ENCODE data around the gene CHKB.

Gene CHKB

GRCh38 chr22:50600538-50600937, 17.9 kb upstream of the CHKB start, which contains the start of gene MAPK8IP2:
Gene MAPK8IP2, plus strand, starts transcription at chr22:50600793. Its CDS starts 26 bp downstream, at chr22:50600819.
- peak within 1 kb of the TSS; percentile 17 for H3K4me3 ChIP-seq (ENCODE audit: low read depth, low read length)

DNA sequence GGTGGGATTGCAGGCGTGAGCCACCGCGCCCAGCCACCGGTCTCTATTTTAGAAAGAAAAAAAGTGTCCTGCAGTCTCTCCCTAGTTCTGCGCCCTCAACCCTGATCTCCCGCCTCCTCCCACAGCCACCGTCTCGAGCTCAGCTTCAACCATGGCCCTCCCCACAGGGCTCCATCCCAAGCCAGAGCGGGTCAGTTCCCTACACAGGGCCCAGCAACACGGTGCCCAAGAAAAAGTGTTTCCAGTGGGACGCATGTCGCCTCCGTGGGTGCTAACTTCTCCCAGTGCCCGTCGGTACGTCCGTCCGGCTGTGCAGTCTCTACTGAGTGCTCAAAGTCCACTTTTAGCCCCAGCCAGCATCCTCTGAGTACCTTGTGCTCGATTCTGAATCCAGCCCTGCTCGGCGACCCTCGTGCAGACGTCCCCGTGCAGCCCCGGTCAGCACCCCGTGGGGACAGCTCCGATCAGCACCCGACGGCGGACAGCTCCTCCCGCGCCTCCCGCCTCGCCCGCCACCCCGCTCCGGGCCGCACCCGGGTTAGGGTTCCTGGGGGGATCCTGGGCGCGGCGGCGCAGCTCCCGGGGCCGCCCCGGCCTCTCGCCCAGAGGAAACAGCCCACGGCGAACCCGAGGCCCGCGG, 17.3 kb upstream of the CHKB start:
- H3K4me3 ChIP-seq (ENCODE audit: low read depth, low read length) = no peak overlapping the region

DNA sequence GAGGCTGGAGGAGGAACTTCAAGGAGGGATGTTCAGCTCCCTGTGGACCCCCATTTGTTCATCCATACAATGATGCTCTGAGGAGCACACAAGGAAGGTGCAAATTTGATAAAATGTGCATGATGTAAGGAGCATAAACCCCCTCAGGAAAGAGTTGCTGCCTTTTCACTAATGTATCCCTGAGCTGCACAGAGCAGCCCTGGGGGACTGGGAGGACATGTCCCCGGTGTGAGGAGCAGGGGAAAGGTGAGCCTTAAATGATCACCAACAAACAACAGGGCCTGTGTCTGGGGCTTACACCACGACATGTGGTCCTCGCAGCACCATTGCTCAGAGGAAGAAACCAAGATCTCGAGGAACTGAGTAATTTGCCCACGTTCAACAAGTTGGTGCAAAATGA, 14.4 kb upstream of the CHKB start:
- no peak overlapping the region for H3K4me3 ChIP-seq (ENCODE audit: low read depth, low read length)

GRCh38 chr22:50595189-50595588, 12.5 kb upstream of the CHKB start:
- no peak overlapping the region for H3K4me3 ChIP-seq (ENCODE audit: low read depth, low read length)

DNA sequence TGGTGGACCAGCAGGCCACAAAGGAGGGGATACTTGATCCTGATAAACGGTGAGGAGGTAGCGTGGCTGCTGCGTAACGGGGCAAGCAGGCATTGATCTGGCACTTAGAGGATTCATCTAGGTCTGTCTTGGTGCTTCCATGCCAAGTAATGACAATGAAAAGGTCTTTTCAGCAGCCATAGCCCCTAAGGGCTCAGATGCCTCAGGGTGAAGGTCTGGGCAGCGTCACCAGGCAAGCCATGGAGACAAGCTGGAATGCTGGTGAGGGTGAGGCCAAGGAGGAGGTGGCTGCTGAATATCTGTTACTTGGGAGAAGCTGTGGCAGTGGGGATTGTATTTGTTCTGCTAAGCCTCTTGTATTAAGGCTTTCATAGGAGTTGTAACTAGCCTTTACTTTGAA, 4.8 kb upstream of the CHKB start:
- H3K4me3 ChIP-seq (ENCODE audit: low read depth, low read length) = no peak overlapping the region

DNA sequence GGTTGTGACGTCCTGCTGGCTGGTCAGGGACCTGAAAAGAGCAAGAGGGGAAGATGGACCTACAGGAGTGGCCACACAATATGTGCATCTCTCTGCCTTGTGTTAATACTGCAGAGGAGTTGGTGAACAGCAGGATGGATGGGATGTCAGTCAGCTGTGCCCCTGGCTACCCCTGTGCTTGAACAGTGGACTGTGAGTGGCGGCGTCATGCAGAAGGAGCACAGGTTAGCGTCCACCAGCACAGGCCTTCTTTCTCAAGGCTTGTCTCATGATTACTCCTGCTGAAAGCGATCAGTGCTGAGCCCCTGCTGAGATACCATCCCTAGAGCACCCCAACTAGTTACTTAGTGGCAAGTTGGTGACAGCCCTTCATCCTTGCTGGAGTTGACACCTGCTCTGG, 3.8 kb upstream of the CHKB start:
- H3K4me3 ChIP-seq (ENCODE audit: low read depth, low read length) = no peak overlapping the region

- H3K4me3 ChIP-seq (ENCODE audit: low read depth, low read length) = no peak overlapping the region
Observed at GRCh38 chr22:50585781-50586180, 3.1 kb upstream of the CHKB start.

GRCh38 chr22:50585238-50585637, 2.6 kb upstream of the CHKB start:
- H3K4me3 ChIP-seq (ENCODE audit: low read depth, low read length) = no peak overlapping the region

GRCh38 chr22:50584106-50585096, 1.8 kb upstream of the CHKB start:
- H3K4me3 ChIP-seq (ENCODE audit: low read depth, low read length) = no peak overlapping the region

GRCh38 chr22:50583294-50583861, 729 bp upstream of the CHKB start:
- H3K4me3 ChIP-seq (ENCODE audit: low read depth, low read length) = peak overlapping the region; percentile 47

DNA sequence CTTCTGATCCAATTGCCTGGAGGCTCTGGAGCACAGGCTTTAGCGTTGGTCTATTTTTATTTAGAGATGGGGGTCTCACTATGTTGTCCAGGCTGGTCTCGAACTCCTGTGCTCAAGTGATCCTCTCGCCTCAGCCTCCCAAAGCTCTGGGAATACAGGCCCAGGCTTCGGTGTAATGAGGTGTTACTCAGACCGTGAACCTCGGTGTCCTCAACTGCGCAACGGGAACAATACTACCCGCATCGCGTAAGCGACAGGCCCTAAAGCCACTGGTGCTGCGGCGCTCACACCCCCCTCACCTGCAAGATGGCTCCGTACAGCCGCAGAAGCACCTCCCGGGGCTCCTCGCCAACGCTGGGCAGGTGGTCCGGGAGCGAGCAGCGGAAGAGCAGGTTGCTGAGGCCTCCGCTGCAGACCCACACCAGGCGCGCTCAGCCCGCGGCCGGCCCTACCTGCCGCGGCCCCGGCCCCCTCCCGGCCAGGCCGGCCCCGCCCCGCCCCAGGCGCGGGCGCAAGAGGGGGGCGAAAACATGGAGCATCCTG, 628 bp downstream of the CHKB start:
- peak overlapping the region; percentile 81 for H3K4me3 ChIP-seq (ENCODE audit: low read depth, low read length)

GRCh38 chr22:50581031-50581949, 1.4 kb downstream of the CHKB start:
- peak overlapping the region; percentile 81 for H3K4me3 ChIP-seq (ENCODE audit: low read depth, low read length)

DNA sequence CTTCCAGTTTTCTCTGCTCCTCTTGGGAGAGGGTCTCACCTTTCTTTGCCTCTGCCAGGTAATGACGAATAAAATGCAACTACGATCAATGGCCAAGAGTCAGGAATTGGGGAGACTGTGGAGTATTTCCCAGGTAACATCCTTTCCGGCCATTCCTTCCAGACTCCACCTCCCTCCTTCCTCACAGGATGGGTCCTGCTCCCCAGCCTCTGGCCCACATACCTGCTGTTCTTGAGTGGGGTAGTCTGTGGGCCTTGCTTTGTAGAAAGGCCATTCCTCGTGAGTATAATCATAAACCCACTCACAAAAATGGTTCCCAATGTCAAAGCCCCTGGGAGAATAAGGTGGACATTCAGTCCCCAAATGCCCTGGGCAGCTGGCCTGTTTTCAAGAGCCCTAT, 2.9 kb downstream of the CHKB start:
- no peak overlapping the region for H3K4me3 ChIP-seq (ENCODE audit: low read depth, low read length)

DNA sequence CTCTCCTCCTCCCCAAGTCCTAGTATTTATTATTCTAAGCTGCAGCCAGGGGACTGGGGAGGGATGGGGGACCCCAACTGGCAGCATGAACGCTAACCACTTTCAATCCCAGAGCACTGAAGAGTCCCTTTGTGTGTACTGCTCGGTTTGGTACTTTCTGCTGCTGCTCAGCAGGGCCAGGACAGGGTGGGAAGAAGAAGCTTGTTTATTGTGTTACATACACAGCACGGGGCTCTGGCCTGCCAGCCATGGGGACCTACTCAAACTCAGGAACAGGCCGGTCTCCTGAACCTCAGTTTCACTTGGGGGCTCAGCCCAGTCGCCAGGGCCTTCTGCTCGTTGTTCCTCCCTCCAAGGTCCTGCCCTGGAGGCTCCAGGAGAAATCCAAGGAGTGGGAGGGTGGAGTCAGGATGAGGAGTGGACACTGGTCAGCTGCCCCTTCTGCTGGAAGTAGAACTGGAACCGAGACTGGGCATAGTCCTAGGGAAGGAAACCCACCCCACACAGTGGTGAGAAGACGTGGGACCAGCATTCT, 3.8 kb downstream of the CHKB start:
- H3K4me3 ChIP-seq (ENCODE audit: low read depth, low read length) = no peak overlapping the region

- no peak within 1 kb of the TSS for H3K4me3 ChIP-seq (ENCODE audit: low read depth, low read length)
Observed at GRCh38 chr22:50577987-50578775, 4.5 kb downstream of the CHKB start, which contains the start of gene CPT1B. Gene CPT1B, minus strand, starts transcription at chr22:50578427. Its CDS starts 512 bp downstream, at chr22:50577915.

DNA sequence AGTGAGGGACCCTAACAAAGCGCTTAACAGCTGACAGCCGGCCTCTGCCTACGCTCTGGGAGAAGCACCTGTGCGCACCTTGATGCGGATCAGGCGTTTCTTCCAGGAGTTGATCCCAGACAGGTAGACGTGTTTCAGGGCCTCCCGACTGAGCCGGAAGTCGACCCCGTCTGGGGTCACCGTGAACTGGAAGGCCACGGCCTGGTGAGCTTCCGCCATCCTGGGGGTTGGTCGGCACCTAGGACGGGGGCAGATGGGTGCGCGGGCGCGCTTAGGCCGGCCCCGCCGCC, 5.0 kb downstream of the CHKB start:
- H3K4me3 ChIP-seq (ENCODE audit: low read depth, low read length) = no peak overlapping the region

- H3K4me3 ChIP-seq (ENCODE audit: low read depth, low read length) = no peak overlapping the region
Observed at GRCh38 chr22:50576806-50577696, 5.6 kb downstream of the CHKB start.

DNA sequence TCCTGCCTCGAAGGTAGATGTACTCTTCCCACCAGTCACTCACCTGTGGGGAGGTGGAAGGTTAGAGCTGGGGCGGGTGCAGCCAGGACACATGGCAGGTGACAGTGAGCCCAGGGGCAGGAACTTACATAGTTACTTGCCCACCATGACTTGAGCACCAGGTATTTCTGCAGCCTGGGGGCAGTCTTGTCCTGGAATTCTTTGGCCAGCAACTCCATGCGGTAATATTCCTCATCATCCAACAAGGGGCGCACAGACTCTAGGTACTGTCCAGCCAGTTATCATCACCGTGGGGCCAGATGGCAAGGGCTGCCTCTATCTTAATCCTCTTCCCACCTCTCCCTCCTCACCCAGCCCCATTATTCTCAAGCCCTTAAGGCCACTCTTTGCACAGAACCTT, 6.6 kb downstream of the CHKB start:
- H3K4me3 ChIP-seq (ENCODE audit: low read depth, low read length) = no peak overlapping the region
